ENCODE measurements around the gene RIN1. TPM values are rescaled to one million over a fixed set of nuclear protein-coding genes. Genes with fewer than 3 reads are reported as not detected.
A peak's percentile ranks its signal among the peaks of the same experiment; 100 is the strongest.

The RIN1 gene
- total and polyA plus RNA-seq, 2 of the 13 experiments (the other 11 are each of a cell fraction or from before 2014, with no cell fraction given): 2.4 to 4.1 TPM

DNA sequence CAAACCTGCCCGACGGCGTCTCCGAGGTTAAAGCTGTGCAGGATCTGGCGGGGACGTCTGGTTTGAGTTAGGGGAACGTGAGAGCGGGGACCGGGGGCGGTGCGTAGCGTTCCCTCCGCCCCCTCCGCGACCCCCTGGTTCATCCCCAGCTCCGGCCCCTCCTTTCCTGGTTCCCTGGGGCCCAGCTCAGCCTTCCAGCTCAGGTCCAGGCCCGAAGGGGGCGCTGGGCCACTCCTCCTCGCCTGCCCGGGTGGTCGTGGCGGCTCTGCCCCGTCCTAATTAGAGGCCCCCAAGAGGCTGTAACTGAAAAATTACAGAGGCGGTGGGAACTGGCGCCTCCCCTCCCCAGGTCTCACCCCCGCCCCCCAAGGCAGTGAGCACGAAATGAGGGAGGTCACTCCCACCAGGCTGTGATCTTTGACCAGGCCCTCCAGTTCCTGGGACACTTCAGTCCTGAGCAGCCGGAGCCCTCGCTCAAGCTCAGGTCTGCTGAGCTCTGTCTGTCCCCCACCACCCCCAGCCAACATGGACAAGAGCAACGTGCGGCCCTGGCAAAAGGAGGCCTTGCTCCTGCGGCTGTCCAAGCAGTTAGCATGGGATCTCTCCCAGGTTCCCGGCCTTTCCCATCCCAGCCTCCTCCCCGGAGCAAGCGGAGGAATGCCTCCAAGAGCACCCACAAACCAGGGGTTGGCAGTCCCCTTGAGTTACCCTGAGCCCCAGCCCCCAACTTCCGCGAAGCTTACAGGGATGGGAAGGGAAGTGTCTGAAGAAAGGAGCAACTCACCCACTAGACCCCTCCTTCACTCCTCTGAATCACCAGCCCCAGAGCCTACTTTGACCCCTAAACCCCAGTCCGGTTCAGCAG, 22.7 kb downstream of the RIN1 start (continued):
- TF ChIP-seq ZNF879 (CRISPR knock-in tag; IDR thresholded peaks at IDR 0.05) (no peak), ZBTB7B (CRISPR knock-in tag; IDR thresholded peaks at IDR 0.05) (peak; percentile 76), ZNF776 (CRISPR knock-in tag; IDR thresholded peaks at IDR 0.05) (0 out of 2 replicates have a peak, but pooled peaks have one; percentile 32), ZNF563 (CRISPR knock-in tag; IDR thresholded peaks at IDR 0.05) (0 out of 2 replicates have a peak, but pooled peaks have one; percentile 11), IKZF4 (CRISPR knock-in tag; IDR thresholded peaks at IDR 0.05; ENCODE audit: borderline replicate concordance, low read depth, not compliant biosample characterization) (no peak), CENPX (CRISPR knock-in tag; IDR thresholded peaks at IDR 0.05) (no peak), ZNF180 (CRISPR knock-in tag; IDR thresholded peaks at IDR 0.05; ENCODE audit: borderline replicate concordance, low read depth) (no peak), MAFG (CRISPR knock-in tag; IDR thresholded peaks at IDR 0.05) (no peak), ZNF883 (CRISPR knock-in tag; IDR thresholded peaks at IDR 0.05; ENCODE audit: not compliant biosample characterization) (no peak), ETV6 (CRISPR knock-in tag; conservative IDR thresholded peaks at IDR 0.05) (0 out of 2 replicates have a peak, but pooled peaks have one; percentile 17), ZIK1 (CRISPR knock-in tag; IDR thresholded peaks at IDR 0.05; ENCODE audit: borderline replicate concordance, low read depth) (peak; percentile 43; the same call in 1 of the 2 replicates), PHF21A (CRISPR knock-in tag; IDR thresholded peaks at IDR 0.05) (peak; percentile 38), HNF4G (IDR thresholded peaks at IDR 0.05; ENCODE audit: borderline replicate concordance, low read depth, low read length) (peak; percentile 65; the same call in 1 of the 2 replicates), HNF4G (CRISPR knock-in tag; IDR thresholded peaks at IDR 0.05; ENCODE audit: borderline replicate concordance, low read depth) (no peak), HNF4A (CRISPR knock-in tag; IDR thresholded peaks at IDR 0.05) (peak; percentile 77), KDM5B (CRISPR knock-in tag; IDR thresholded peaks at IDR 0.05; ENCODE audit: borderline replicate concordance) (peak; percentile 56; the same call in 1 of the 2 replicates), ZNF737 (CRISPR knock-in tag; IDR thresholded peaks at IDR 0.05; ENCODE audit: borderline replicate concordance) (no peak), ZNF333 (CRISPR knock-in tag; IDR thresholded peaks at IDR 0.05; ENCODE audit: borderline replicate concordance) (no peak), TOPORS (CRISPR knock-in tag; IDR thresholded peaks at IDR 0.05) (no peak)
- TF ChIP-seq, protein P1, sequence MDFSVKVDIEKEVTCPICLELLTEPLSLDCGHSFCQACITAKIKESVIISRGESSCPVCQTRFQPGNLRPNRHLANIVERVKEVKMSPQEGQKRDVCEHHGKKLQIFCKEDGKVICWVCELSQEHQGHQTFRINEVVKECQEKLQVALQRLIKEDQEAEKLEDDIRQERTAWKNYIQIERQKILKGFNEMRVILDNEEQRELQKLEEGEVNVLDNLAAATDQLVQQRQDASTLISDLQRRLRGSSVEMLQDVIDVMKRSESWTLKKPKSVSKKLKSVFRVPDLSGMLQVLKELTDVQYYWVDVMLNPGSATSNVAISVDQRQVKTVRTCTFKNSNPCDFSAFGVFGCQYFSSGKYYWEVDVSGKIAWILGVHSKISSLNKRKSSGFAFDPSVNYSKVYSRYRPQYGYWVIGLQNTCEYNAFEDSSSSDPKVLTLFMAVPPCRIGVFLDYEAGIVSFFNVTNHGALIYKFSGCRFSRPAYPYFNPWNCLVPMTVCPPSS (IDR thresholded peaks at IDR 0.05): no peak
- TF ChIP-seq, protein P2, sequence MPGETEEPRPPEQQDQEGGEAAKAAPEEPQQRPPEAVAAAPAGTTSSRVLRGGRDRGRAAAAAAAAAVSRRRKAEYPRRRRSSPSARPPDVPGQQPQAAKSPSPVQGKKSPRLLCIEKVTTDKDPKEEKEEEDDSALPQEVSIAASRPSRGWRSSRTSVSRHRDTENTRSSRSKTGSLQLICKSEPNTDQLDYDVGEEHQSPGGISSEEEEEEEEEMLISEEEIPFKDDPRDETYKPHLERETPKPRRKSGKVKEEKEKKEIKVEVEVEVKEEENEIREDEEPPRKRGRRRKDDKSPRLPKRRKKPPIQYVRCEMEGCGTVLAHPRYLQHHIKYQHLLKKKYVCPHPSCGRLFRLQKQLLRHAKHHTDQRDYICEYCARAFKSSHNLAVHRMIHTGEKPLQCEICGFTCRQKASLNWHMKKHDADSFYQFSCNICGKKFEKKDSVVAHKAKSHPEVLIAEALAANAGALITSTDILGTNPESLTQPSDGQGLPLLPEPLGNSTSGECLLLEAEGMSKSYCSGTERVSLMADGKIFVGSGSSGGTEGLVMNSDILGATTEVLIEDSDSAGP (CRISPR knock-in tag; IDR thresholded peaks at IDR 0.05; ENCODE audit: borderline replicate concordance): peak; percentile 47; the same call in 1 of the 2 replicates
- TF ChIP-seq, protein P3, sequence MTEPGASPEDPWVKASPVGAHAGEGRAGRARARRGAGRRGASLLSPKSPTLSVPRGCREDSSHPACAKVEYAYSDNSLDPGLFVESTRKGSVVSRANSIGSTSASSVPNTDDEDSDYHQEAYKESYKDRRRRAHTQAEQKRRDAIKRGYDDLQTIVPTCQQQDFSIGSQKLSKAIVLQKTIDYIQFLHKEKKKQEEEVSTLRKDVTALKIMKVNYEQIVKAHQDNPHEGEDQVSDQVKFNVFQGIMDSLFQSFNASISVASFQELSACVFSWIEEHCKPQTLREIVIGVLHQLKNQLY (CRISPR knock-in tag; IDR thresholded peaks at IDR 0.05): no peak
- TF ChIP-seq, protein P4, sequence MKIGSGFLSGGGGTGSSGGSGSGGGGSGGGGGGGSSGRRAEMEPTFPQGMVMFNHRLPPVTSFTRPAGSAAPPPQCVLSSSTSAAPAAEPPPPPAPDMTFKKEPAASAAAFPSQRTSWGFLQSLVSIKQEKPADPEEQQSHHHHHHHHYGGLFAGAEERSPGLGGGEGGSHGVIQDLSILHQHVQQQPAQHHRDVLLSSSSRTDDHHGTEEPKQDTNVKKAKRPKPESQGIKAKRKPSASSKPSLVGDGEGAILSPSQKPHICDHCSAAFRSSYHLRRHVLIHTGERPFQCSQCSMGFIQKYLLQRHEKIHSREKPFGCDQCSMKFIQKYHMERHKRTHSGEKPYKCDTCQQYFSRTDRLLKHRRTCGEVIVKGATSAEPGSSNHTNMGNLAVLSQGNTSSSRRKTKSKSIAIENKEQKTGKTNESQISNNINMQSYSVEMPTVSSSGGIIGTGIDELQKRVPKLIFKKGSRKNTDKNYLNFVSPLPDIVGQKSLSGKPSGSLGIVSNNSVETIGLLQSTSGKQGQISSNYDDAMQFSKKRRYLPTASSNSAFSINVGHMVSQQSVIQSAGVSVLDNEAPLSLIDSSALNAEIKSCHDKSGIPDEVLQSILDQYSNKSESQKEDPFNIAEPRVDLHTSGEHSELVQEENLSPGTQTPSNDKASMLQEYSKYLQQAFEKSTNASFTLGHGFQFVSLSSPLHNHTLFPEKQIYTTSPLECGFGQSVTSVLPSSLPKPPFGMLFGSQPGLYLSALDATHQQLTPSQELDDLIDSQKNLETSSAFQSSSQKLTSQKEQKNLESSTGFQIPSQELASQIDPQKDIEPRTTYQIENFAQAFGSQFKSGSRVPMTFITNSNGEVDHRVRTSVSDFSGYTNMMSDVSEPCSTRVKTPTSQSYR (CRISPR knock-in tag; IDR thresholded peaks at IDR 0.05; ENCODE audit: borderline replicate concordance): 0 out of 2 replicates have a peak, but pooled peaks have one; percentile 46

Data from HepG2 (cell line).